Measurements from ENCODE around the gene MRGPRF.
A peak's percentile ranks its signal among the peaks of the same experiment; 100 is the strongest.

MRGPRF gene

GRCh38 chr11:69048694-69049489 is 35.8 kb upstream of the MRGPRF start, which contains the start of gene TPCN2:
Gene TPCN2 (plus strand): TSS chr11:69048932. CDS start chr11:69048998, 66 bp downstream.
- peak; percentile 98 for DNase-seq (ENCODE audit: low read depth)
- no peak for TF ChIP-seq CTCF (IDR thresholded peaks at IDR 0.05; ENCODE audit: insufficient read depth, low read depth, low read length, missing control alignments)
- H3K4me3 ChIP-seq (ENCODE audit: low read depth, low read length): peak within 1 kb of the TSS; percentile 89

- DNase-seq (ENCODE audit: low read depth): no peak
- TF ChIP-seq CTCF (IDR thresholded peaks at IDR 0.05; ENCODE audit: insufficient read depth, low read depth, low read length, missing control alignments): no peak
- peak overlapping the region; percentile 89 for H3K4me3 ChIP-seq (ENCODE audit: low read depth, low read length)
Observed at GRCh38 chr11:69048031-69048693, 35.1 kb upstream of the MRGPRF start.

- TF ChIP-seq CTCF (IDR thresholded peaks at IDR 0.05; ENCODE audit: insufficient read depth, low read depth, low read length, missing control alignments): peak; percentile 46
- H3K4me3 ChIP-seq (ENCODE audit: low read depth, low read length): no peak overlapping the region
- peak; percentile 29 for DNase-seq (ENCODE audit: low read depth)
Observed at GRCh38 chr11:69044111-69045013, 31.3 kb upstream of the MRGPRF start.

- DNase-seq (ENCODE audit: low read depth): no peak
- no peak for TF ChIP-seq CTCF (IDR thresholded peaks at IDR 0.05; ENCODE audit: insufficient read depth, low read depth, low read length, missing control alignments)
Observed at GRCh38 chr11:69041516-69041915, 28.5 kb upstream of the MRGPRF start.

DNA sequence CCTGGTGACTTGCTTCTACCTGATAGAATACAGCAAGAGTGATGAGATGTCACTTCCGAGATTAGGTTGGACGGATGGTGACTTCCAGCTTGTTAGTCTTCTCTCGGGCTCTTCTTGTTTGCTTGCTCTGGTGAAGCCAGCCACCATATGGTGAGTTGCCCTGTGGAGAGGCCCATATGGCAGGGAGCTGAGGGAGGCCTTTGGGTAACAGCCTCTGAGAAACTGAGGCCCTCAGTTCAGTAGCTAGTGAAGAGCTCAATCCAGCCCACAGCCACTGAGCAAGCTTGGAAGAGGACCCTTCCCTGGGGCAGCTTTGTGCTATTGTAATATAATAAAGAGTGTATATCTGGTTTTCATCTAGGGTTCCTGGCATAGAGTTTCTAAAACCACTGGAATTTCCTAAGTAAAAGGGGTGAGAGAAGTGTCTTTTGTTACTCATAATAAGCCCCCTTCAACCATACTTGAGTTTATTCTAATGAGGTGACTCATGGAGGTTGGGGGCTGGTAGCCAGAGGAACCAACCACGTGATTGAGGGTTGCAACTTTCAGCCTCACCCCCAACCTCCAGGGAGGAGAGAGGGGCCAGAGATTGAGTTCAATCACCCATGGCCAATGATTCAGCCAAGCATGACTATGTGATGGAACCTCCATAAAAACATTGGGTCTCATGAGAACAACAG is 27.7 kb upstream of the MRGPRF start:
- no peak for TF ChIP-seq CTCF (IDR thresholded peaks at IDR 0.05; ENCODE audit: insufficient read depth, low read depth, low read length, missing control alignments)
- no peak overlapping the region for H3K4me3 ChIP-seq (ENCODE audit: low read depth, low read length)
- DNase-seq (ENCODE audit: low read depth): no peak

More at GRCh38 chr11:69041516-69041915, 28.5 kb upstream of the MRGPRF start:
- no peak overlapping the region for H3K4me3 ChIP-seq (ENCODE audit: low read depth, low read length)

DNA sequence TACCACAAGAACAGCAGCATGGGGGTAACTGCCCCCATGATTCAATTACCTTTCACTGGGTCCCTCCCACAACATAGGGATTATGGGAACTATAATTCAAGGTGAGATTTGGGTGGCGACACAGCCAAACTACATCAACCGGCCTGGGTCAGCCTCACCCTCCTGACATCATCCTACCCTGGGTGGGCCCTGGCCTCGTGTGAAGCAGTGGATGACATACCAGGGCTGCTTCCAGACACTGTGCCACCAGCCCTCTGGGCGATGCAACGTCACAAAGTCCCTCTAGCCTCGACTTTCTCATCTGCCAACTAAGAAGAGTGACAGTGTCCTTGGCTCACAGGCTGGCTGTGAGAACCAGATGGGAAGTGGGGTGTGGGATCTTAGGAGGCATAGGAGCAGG is 27.0 kb upstream of the MRGPRF start:
- no peak overlapping the region for H3K4me3 ChIP-seq (ENCODE audit: low read depth, low read length)
- no peak for TF ChIP-seq CTCF (IDR thresholded peaks at IDR 0.05; ENCODE audit: insufficient read depth, low read depth, low read length, missing control alignments)
- DNase-seq (ENCODE audit: low read depth): no peak

Measured in GM12865 (cell line).